Cerebellar nuclear complex (tissue), 1 donor: ENCODE data around the gene GPR68.
"Not testable (repeated sequence)": the region's sequence is repeated elsewhere in the genome, so short reads cannot be mapped to it uniquely, and the experiment has no call there.

Experiments used
- DNase-seq, 2 experiments: peaks; one replicate each; lab custom pipeline; 2025; lab: John Stamatoyannopoulos, UW

Gene GPR68

GRCh38 chr14:91228112-91229004 is 16.1 kb downstream of the GPR68 start:
- DNase-seq: no peak

- no peak for DNase-seq
Measured at GRCh38 chr14:91227183-91227628, 17.3 kb downstream of the GPR68 start.

GRCh38 chr14:91226360-91226759 is 18.1 kb downstream of the GPR68 start:
- DNase-seq: not testable (repeated sequence)

GRCh38 chr14:91225025-91225424 is 19.5 kb downstream of the GPR68 start:
- no peak for DNase-seq

- DNase-seq: no peak
Measured at GRCh38 chr14:91223028-91223783, 21.3 kb downstream of the GPR68 start.

- DNase-seq: no peak
Measured at GRCh38 chr14:91221270-91221669, 23.2 kb downstream of the GPR68 start.

GRCh38 chr14:91220581-91221000 is 23.9 kb downstream of the GPR68 start:
- no peak for DNase-seq

- DNase-seq: no peak
Measured at GRCh38 chr14:91219517-91220389, 24.8 kb downstream of the GPR68 start.

- no peak for DNase-seq
Measured at GRCh38 chr14:91218014-91218413, 26.5 kb downstream of the GPR68 start.

GRCh38 chr14:91216731-91217226 is 27.7 kb downstream of the GPR68 start:
- no peak for DNase-seq

GRCh38 chr14:91215381-91215780 is 29.1 kb downstream of the GPR68 start:
- DNase-seq: no peak

GRCh38 chr14:91214306-91214705 is 30.2 kb downstream of the GPR68 start:
- DNase-seq: no peak

- no peak for DNase-seq
Measured at GRCh38 chr14:91211017-91211416, 33.5 kb downstream of the GPR68 start.

GRCh38 chr14:91207008-91207407 is 37.5 kb downstream of the GPR68 start:
- no peak for DNase-seq

GRCh38 chr14:91205459-91205858 is 39.0 kb downstream of the GPR68 start:
- DNase-seq: no peak

- DNase-seq: no peak
Measured at GRCh38 chr14:91204657-91205056, 39.8 kb downstream of the GPR68 start.

GRCh38 chr14:91202234-91202974 is 42.1 kb downstream of the GPR68 start:
- no peak for DNase-seq

- DNase-seq: not testable (repeated sequence)
Measured at GRCh38 chr14:91200802-91201201, 43.7 kb downstream of the GPR68 start.

- no peak for DNase-seq
Measured at GRCh38 chr14:91197631-91198030, 46.9 kb downstream of the GPR68 start.

- no peak for DNase-seq
Measured at GRCh38 chr14:91195881-91196280, 48.6 kb downstream of the GPR68 start.

GRCh38 chr14:91193069-91193468 is 51.4 kb downstream of the GPR68 start:
- no peak for DNase-seq
